ENCODE results near the gene GLOD4.

The GLOD4 gene

GRCh38 chr17:743139-743538, 38.9 kb downstream of the GLOD4 start:
- no peak for DNase-seq (ENCODE audit: low read depth in 3 of 3)

- DNase-seq (ENCODE audit: low read depth in 3 of 3) = no peak
These were observed 39.8 kb downstream of the GLOD4 start for GRCh38 chr17:742147-742793.

- DNase-seq (ENCODE audit: low read depth in 3 of 3) = peak in 1 of 3 experiments; percentile 23
These were observed 41.7 kb downstream of the GLOD4 start for GRCh38 chr17:740240-741017.

GRCh38 chr17:737561-738113, 44.4 kb downstream of the GLOD4 start:
- DNase-seq (ENCODE audit: low read depth in 3 of 3) = no peak

GRCh38 chr17:733743-734142, 48.3 kb downstream of the GLOD4 start:
- DNase-seq (ENCODE audit: low read depth in 3 of 3) = no peak

GRCh38 chr17:732902-733720, 49.0 kb downstream of the GLOD4 start:
- peak in 1 of 3 experiments; percentile 60 for DNase-seq (ENCODE audit: low read depth in 3 of 3)

- peak in 2 of 3 experiments; percentile 11 to 65 for DNase-seq (ENCODE audit: low read depth in 3 of 3)
These were observed 49.8 kb downstream of the GLOD4 start, which contains the start of gene TLCD3A for GRCh38 chr17:732067-732901. Gene TLCD3A (plus strand): TSS chr17:732596. CDS start chr17:732648, 52 bp downstream.

- DNase-seq (ENCODE audit: low read depth in 3 of 3) = no peak
These were observed 50.4 kb downstream of the GLOD4 start for GRCh38 chr17:731644-732066.

GRCh38 chr17:728911-729310, 53.2 kb downstream of the GLOD4 start:
- DNase-seq (ENCODE audit: low read depth in 3 of 3) = no peak

GRCh38 chr17:726271-726919, 55.7 kb downstream of the GLOD4 start:
- DNase-seq (ENCODE audit: low read depth in 3 of 3) = no peak

- DNase-seq (ENCODE audit: low read depth in 3 of 3) = no peak
These were observed 56.3 kb downstream of the GLOD4 start for GRCh38 chr17:725746-726145.

- no peak for DNase-seq (ENCODE audit: low read depth in 3 of 3)
These were observed 57.0 kb downstream of the GLOD4 start for GRCh38 chr17:725084-725483.

- no peak for DNase-seq (ENCODE audit: low read depth in 3 of 3)
These were observed 60.5 kb downstream of the GLOD4 start for GRCh38 chr17:721540-721937.

GRCh38 chr17:720706-721539, 61.2 kb downstream of the GLOD4 start:
- DNase-seq (ENCODE audit: low read depth in 3 of 3) = no peak

- DNase-seq (ENCODE audit: low read depth in 3 of 3) = no peak
These were observed 64.0 kb downstream of the GLOD4 start for GRCh38 chr17:718075-718474.

Measured in stimulated activated CD4-positive, alpha-beta T cell treated with anti-CD3 and anti-CD28 coated beads, TNF-alpha, amount 100 ng/mL, for 24 hours (primary cell).